Islet precursor cell (in vitro differentiated cells): ENCODE results near the gene RHOBTB1.
"Not testable (repeated sequence)": the region's sequence is repeated elsewhere in the genome, so short reads cannot be mapped to it uniquely, and the experiment has no call there.

ENCODE experiments used
- DNase-seq: peaks from one replicate; pipeline ENCODE4 v3.0.0-alpha.2; 2018

Gene RHOBTB1, protein sequence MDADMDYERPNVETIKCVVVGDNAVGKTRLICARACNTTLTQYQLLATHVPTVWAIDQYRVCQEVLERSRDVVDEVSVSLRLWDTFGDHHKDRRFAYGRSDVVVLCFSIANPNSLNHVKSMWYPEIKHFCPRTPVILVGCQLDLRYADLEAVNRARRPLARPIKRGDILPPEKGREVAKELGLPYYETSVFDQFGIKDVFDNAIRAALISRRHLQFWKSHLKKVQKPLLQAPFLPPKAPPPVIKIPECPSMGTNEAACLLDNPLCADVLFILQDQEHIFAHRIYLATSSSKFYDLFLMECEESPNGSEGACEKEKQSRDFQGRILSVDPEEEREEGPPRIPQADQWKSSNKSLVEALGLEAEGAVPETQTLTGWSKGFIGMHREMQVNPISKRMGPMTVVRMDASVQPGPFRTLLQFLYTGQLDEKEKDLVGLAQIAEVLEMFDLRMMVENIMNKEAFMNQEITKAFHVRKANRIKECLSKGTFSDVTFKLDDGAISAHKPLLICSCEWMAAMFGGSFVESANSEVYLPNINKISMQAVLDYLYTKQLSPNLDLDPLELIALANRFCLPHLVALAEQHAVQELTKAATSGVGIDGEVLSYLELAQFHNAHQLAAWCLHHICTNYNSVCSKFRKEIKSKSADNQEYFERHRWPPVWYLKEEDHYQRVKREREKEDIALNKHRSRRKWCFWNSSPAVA

DNA sequence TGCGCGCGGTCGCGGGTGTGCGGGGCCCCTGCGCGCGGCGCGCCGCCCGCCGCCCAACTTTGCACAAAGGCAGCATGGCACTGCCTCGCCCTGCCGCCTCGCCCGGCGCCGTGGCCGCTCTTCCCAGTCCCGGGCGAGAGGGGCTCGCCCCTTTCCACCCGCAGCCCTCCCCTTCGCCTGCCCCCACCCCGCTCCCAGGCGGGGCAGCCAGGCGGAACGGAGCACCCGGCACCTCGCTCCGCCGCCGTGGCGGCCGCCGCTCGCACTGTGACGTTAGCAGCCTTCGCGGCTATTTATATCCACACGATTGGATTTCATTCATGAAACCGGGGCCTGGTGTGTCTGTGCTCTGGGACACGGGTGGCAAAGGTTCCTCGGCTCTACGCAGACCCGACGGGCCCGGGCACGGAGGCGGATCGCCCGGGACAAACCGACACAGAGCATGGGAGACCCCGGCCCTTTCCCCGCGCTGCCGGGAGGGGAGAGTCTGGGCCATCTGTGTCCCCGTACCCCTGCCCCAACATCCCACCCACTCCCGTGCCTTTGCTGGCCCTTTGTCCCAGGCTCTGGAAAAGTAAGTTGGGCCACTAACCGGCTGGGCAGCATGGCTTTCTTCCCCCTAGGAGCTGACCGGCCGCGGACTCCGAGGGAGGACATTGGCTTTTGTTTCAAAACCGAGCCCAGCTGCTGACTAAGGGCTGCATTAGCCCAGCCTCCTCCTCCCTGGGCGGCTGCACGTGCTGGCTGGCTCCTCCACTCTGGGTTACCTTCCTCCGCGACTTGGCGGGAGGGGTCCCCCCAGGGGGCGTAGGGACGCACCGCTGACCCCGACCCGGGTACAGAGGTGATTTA is at the start of gene RHOBTB1:
TSS of gene RHOBTB1 (minus strand) at position 128 of the 852 bp plus-strand sequence. CDS start 32,643 bp downstream, outside the sequence.
- DNase-seq: peak; percentile 89

DNA sequence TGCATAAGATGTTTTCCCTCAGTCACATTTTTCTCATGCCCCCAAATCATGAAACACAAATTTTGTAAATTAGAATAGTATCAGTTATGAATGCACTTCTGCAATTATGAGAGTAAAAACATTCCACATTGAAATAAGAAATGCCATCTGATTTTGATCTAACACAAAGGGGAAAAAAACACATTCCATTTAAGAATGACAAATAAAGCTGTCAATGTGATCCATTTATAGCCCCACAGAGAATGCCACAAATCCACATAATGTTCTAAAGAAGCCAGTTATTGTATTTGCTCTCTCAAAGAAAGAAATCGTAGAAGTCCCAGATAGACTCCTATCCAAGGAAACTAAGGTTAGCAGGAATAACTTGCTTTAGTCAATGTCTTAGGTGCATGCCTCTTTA is 48.7 kb upstream of the RHOBTB1 start:
- DNase-seq: no peak

DNA sequence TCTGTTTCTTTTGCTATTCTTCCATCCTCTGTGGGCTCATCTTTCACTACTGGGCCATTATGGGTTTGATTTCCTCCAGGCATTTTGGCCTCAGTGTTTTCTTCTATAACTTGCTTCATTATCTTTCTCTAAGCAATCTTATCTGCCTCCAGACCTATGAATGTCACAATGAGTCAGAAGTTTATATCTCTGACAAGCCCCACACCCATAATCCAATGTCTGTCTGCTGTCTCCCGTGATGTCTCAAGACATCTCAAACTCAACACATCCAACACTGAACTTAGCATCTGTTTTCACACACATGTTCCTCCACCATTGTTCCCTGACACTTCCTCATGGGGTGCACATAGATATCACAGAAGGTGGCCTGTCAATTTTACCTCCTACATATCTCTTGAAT is 46.7 kb upstream of the RHOBTB1 start:
- DNase-seq: no peak

DNA sequence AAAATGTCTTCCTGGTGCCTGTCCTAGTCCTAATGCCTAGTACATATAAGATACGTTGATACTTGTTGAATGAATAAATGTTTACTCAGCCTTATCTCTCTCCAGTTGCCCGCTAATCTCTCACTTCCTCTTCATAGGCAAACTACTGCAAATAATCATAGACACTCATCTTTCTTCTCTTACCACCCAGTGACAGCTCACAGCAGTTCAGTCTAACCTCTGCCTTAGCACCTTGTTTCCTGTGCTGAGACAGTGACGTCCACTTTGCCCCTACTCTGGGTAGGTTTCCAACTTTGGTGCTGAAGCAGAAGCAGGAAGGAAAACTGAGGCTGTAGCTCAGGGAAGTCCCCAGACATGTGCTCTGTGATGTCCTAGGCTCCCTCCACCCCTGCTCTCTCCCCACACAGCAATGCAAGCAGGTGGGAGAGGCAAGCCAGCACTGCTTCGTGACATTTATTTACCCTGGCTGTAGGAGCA is 45.5 kb upstream of the RHOBTB1 start:
- DNase-seq: no peak

DNA sequence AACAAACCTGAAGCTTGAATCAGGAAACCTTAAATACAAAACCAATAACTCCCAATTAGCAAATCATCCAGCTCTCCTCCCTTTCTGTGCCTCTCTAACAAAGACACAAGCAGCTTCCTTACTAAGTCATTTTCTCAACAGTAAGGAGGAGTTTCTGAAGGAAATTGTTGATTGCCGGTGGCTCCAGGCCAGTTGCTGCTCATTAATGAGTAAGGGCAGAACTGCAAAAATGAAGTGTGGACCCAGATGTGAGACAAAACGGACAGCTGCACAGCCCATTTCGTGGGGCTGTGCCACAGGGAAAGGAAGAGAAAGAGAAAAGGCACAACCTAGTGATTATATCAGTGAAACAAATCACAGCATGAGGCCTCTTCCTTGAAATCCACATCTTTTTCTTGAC is 42.8 kb upstream of the RHOBTB1 start:
- DNase-seq: no peak

DNA sequence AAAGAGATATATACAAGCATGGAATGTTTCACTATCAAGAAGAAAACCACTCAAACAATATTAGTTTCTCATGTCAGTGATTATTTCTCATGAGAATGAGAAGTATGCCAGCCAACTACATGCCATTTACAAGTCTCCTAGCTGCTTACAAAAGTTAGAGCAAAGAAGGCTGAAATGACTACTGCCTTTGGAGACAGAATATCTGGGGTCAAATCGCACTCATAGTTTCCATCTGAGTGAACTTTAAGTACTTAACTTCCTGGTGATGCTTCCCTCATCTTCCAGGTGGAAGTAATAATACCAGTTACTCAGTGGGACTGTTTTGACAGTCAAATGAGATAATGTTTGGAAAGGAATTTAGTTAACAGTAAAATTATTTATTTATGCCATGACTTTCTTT is 42.0 kb upstream of the RHOBTB1 start:
- DNase-seq: no peak

DNA sequence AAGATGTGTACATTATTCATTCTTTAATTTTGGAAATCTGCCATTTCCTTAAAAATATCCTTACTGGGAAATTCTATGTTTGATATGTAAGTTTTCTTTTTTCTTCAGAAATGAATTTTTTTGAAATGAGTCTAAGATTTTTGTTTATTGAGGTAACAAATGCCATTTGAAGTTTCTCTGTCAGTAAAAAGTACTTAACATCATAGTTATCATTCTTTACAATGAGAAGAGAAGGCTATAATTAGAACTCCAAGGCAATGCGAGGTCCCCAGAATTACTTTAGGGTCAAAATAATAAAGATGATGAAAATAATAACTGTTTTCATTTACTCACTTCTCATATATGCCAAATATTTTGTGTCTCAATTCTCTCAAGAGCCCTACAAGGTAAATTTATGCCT is 37.0 kb upstream of the RHOBTB1 start:
- no peak for DNase-seq

DNA sequence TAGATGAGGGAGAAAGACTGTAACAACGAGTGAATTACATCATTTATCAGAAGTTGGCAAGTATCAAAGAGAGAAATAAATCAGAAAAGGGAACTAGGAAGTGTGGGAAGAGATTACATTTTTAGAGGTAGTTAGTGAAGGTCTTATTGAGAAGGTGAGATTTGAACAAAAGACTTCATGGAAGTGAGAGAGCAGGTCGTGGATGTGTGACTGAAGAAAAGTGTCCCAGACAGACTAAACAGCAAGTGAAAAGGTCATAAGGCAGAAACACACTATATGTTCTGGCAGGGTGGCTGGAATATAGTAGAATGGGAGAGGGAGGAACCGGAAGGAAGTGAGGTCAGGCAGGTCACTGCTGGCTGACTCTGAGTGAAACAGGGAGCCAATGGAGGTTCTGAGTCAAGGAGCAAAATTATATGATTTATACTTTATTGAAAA is 35.7 kb upstream of the RHOBTB1 start:
- DNase-seq: no peak

DNA sequence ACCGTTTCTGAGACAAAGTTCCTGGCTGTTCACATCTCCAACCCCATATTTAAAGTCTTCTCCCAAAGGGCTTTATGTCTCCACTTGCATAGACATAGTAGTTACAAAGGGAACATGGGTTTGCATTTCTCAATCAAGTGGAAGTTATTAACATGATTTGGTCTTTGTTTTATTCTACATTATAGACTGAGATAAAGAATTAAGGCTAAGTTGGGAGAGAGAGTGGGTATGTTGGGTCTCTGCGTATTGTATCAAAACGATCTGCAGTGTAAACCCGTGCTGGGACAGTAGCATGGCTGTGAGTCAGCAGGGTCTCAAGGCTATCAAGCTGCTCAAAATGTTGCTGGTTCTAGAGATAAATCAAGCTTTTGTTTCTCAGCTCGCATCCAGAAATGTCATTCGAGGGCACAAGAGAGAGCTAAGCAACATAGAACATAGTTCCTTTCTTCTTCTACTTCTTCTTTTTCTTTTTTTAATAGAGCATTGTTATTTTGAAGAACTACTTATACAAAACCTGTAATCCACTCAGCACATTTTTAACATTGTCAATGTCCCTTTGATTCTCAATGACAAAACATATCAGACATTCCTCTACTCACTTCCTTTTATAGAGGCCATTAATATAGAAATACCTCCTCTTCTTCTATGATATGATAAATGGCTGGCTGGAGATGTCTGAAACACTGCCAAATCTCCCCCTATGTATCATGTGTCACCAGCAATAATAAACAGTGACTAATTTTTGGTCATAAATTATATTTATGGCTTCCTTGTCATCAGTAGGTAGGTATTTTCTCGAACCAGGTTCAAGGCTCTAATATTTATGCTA is 34.5 kb upstream of the RHOBTB1 start:
- no peak for DNase-seq

DNA sequence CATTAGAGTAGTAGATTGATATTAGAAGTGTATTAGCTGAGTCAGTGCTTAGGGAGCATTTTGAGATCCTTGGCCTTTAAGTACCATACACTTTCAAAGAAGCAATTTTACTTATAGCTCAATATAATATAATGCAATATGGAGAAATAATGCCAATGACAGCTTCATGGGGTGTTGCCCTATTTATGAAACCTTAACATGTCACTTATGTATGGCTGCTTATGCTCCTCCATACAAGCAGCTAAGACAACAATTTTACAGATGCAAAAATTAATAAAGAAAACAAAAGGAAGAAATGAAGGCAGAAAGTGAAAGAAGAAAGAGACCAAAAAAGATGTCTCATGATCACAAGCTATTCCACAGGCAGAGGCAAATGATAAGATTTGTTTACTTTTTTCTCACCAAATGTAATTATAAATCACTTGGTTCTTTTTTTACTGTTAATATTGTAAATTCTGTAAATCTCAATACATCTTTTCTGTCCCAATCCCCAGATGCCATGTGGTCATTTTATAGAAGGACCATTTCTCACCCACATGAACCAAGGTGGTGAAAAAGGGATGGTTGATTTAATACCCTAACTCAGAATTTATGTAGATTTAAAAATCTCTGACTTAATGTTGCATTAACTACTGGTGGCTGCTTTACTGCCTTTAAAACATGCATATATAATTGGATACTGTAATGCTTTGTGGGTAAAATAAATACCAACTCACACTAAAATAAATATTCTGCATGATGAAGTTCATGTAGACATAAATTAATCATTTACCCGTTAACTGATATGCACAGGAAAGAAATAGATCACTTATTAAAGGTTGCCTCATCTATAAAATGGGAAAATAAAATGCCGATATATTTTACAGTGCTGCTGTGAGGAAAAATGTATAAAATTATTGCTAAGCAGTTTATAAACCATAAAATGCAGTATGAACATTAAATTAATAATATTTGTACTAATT is 33.5 kb upstream of the RHOBTB1 start:
- no peak for DNase-seq

DNA sequence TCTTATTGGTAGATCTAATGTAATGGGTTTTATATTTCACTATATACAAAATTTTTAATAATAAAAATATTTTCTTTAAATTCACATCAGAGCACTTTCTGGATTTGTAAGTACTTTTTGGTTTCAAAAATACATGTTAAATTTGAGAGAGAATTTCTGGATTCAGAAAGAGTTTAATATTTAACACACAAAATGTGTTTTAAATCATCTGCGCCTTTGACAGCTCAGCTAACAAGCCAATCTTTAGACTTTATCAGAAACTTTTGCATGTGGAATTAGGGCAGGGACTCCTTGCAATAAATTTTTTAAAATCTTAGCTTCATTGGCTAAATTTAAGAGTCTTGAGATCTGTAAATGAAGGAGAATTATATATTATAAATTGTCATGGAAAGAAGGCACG is 32.7 kb upstream of the RHOBTB1 start:
- no peak for DNase-seq

DNA sequence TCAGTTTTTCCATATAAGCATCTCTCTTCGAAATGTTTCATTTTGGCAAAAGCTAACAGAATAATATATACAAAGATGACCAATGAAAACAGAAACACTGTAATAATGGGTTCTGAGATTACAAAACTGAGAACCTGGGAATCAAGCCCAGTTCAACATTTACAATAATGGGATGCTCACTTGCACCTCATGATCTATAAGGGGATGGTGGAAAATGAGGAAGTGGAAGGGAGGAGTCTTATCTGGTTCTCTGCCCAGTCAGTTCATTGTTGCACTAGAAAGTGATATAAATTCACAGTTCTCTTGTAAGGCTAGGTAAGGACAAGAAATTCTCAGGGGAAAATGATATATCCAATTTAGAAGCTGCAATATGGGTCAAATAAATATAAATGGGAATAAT is 31.7 kb upstream of the RHOBTB1 start:
- DNase-seq: no peak

DNA sequence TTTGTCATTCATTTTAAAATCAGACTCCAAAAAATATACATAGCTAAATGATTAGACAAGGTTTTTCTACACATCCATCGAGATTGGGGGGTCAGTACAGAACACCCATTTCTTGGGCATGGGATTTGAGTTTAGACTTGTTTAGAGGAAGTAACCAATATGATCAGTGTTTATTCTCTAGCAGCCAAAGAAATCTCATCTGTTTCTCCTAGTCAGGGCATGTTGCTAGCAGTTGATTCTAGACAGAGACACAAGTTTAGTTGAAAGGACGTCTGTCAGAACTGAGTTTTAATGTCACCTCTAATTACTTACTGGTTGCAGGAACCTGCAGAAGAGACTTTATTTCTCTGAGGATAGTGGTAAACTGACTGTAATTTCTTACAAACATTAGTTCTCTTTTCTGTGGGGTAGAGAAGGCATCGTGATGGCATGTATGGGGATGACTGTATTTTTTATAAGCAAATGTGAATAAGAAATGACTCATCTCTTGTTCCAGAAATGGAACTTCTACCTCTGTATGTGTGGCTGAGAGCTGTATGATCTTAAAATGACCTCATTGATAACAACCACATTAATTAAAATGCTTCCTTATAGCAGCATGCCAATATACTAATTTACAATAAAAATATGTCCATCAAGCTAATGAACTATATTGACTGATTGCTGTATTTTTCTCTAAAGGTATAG is 30.6 kb upstream of the RHOBTB1 start:
- no peak for DNase-seq

DNA sequence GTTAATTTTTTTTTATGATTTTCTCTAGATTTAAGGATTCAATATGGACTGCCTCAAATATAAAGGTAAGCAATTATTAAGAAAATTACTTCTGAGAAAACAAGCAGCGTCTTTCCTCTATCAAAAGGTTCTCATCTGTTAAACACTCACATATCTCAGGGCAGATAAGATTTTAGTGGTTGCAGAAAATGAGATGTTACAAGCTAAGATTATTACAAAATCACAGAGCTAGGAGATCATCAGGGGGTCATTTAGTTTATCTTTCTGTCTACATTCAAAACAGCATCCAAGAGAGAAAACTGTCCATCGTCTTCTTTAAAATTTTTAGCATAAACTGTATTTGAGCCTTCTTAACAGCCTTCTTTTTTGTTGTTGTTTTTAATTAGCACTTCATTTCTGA is 29.1 kb upstream of the RHOBTB1 start:
- DNase-seq: no peak

DNA sequence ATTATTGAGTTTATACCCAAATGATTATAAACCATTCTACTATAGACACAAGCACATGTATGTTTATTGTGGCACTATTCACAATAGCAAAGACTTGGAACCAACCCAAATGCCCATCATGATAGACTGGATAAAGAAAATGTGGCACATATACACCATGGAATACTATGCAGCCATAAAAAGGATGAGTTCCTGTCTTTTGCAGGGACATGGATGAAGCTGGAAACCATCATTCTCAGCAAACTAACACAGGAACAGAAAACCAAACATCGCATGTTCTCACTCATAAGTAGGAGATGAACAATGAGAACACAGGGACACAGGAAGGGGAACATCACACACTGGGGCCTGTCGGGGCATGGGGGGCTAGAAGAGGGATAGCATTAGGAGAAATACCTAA is 28.2 kb upstream of the RHOBTB1 start:
- DNase-seq: not testable (repeated sequence)

DNA sequence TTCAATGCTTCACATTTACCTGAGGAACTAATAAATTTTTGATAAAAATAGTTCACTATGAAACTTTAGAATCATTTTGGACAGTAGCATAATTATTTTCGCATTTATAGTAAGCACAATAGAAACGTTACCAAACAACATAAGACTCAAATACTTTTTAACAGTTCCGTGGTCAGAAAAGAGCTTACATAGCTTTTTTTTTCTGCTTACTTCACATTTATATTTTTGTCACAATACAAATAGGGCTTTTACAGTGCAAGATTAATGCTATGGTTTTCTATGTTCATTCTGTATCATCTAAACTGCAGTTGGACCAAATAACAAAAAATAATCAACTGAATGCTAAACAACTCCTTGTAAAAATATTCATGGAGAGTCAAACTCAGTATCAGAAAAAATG is 26.5 kb upstream of the RHOBTB1 start:
- DNase-seq: no peak

DNA sequence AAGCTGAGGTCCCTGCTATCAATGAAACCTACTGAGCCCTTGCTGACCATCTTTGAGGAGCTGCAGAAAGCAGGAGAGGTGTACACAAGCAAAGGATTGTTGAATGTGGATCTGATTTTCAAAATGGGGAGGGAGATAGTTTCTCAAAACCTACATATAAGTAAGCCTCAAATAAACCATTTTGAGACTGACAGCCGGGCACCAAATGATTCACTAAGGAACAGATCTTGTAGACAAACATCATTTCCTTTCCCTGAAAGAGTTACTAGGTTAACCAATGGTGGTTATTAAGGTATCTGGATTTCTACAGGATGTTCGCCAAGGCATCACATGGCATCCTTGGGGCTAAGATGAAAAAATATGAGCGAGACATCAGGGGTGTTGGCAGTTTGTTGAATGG is 24.5 kb upstream of the RHOBTB1 start:
- DNase-seq: no peak

DNA sequence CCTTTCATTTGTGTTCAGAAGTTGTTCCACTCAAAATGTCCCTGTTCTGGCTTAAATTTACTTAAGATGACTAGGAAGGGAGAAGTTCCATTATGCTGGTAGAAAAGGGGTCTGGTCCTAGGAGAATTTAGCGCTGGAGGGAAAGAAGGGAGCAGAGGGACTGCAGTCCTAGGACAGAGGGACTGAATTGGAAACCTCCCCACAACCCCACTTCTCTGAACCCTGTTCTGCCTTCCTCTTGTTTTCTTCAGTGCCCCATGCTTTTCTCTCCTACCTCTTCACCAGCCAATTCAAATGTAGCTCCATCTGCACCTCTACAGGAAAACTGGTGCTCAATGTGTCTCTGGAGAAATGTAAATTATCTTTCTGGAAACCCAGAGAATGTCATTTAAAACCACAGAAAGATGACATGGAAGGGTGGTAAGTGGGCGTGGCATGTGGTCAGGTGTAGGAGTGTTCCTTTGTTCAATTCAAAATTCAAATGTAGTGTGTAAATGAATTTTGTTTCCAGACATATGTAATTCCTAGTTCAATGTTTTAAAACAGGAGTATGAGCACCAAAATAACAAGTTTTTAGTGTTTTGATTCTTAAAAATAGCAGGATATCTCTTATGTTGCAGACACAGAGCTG is 24.0 kb upstream of the RHOBTB1 start:
- DNase-seq: no peak

DNA sequence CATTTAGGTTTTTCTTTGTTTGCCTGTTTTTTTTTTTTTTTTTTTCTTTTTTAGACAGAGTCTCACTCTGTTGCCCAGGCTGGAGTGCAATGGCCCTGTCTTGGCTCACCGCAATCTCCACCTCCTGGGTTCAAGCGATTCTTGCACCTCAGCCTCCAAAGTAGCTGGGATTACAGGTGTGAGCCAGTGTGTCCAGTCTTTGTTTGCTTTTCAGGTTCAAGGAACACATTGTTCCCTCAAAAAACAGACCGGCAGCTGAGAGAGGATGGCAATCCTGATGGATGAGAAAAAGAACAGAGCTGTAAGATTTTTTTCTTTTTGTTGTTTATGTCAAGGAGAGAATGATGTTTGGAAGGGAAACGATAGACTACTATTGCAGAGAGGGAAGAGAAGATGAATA is 23.3 kb upstream of the RHOBTB1 start:
- no peak for DNase-seq

DNA sequence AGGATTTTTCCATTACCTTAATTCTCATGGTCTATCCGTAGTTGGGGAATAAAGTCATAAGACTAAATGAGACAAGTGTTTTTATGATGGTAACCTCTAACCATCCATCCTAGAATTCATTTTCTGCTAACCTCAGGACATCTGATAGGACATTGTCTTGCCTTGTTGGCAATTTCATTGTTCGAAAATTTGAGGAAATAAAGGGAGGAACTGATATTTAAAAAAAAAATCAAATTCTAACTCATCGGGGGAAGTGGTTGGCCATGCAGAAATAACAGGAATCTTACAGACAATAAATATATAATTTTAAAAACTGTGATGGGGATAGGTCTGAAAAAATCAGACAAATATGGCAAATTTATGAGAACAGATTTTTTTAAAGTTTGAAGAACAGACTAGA is 21.7 kb upstream of the RHOBTB1 start:
- no peak for DNase-seq
